K562 (cell line): ENCODE measurements around the gene AGRN. TPM values are rescaled to one million over a fixed set of nuclear protein-coding genes. Genes with fewer than 3 reads are reported as not detected.
A peak's percentile ranks its signal among the peaks of the same experiment; 100 is the strongest.

ENCODE experiments used
- ATAC-seq: fragments of 200-7000 bp; cut with Tn5 transposase; 3 replicates; pipeline ENCODE4 v1.9.1; 2020; ENCODE audit warnings: moderate library complexity
- Bru-seq: library from RNA; stranded (reverse); fragments of 400-500 nt; gene quantifications from one replicate; lab custom pipeline; 2021; lab: Mats Ljungman, UMichigan
- BruChase-seq, 2 experiments: library from RNA; stranded (reverse); fragments of 400-500 nt; gene quantifications; one replicate each; lab custom pipeline; 2021; lab: Mats Ljungman, UMichigan
- BruUV-seq: library from RNA; stranded (reverse); fragments of 400-500 nt; replicated peaks from 2 replicates; lab custom pipeline; 2021; lab: Mats Ljungman, UMichigan
- CTCF ChIA-PET: fragments of 300-600 bp; formaldehyde crosslinking; extraction: SDS; loops from one replicate; lab custom pipeline; 2021; ENCODE audit warnings: low intra/inter-chr PET ratio; lab: Yijun Ruan, JAX
- POLR2A ChIA-PET: fragments of 300-600, 350-650 bp; sonication (Branson Sonifier 250); formaldehyde crosslinking; extraction: SDS; loops from one replicate; lab custom pipeline; 2021; ENCODE audit warnings: antibody characterized with exemption, inconsistent platforms; lab: Yijun Ruan, JAX
- DNase-seq, 4 experiments: peaks; one replicate each; pipeline versions ENCODE4 v3.0.0 to v3.0.0-alpha.2; 2011 to 2018; ENCODE audit warnings: low spot score in 3 of 4, mixed read lengths in 3 of 4; ENCODE audit errors: extremely low read depth in 1 of 4
- FAIRE-seq: peaks from 2 replicates; lab custom pipeline; 2011; peaks lifted over from hg19 to GRCh38; lab: Jason Lieb, UNC
- H2AFZ ChIP-seq: 2 replicates; pipeline ENCODE4 v1.6.0; 2011; ENCODE audit warnings: low read depth, low read length, control low read depth, inconsistent platforms
- H3K27ac ChIP-seq: fragments of 200-600 bp; 3 replicates; pipeline ENCODE4 v1.8.0; 2011; ENCODE audit warnings: low read depth, mild to moderate bottlenecking, control low read depth, inconsistent platforms, low read length, moderate library complexity, mixed read lengths; ENCODE audit errors: extremely low read depth
- H3K27me3 ChIP-seq, 2 experiments: fragments of 300-600 bp in 1 of 2; 2 replicates in 1 of 2; 3 replicates in 1 of 2; pipeline versions ENCODE4 v1.6.0 to v1.8.0; 2011; ENCODE audit warnings: inconsistent platforms in 2 of 2, low read length in 2 of 2, mild to moderate bottlenecking in 1 of 2, mixed read lengths in 1 of 2, moderate library complexity in 1 of 2; ENCODE audit not compliant: control insufficient read depth in 2 of 2, insufficient read depth in 2 of 2
- H3K36me3 ChIP-seq: fragments of 300-600 bp; 3 replicates; pipeline ENCODE4 v1.8.0; 2011; ENCODE audit warnings: mild to moderate bottlenecking, low read length, inconsistent platforms; ENCODE audit not compliant: control insufficient read depth, insufficient read depth
- H3K4me1 ChIP-seq, 2 experiments: fragments of 200-600 bp in 1 of 2; replicated peaks in 1 of 2; 2 replicates in 1 of 2; 3 replicates in 1 of 2; pipeline versions ENCODE4 v1.5.1 to v1.8.0; 2011; ENCODE audit warnings: inconsistent platforms in 2 of 2, low read length in 2 of 2, mild to moderate bottlenecking in 1 of 2, mixed read lengths in 1 of 2, moderate library complexity in 1 of 2; ENCODE audit not compliant: control insufficient read depth in 2 of 2, insufficient read depth in 2 of 2
- H3K4me2 ChIP-seq: 2 replicates; pipeline ENCODE4 v1.6.1; 2011; ENCODE audit warnings: low read length, control low read depth, inconsistent platforms, mixed read lengths; ENCODE audit not compliant: insufficient read depth
- H3K4me3 ChIP-seq: fragments of 200-600 bp; sonication (generic), shearing (Covaris generic); 2 replicates; pipeline ENCODE4 v1.5.1; 2016; ENCODE audit warnings: control low read depth, inconsistent platforms
- H3K79me2 ChIP-seq: fragments of 200-600 bp; 3 replicates; pipeline ENCODE4 v1.8.0; 2011; ENCODE audit warnings: low read length, inconsistent platforms; ENCODE audit not compliant: control insufficient read depth, insufficient read depth
- H3K9ac ChIP-seq, 2 experiments: 2 replicates each; pipeline versions ENCODE4 v1.6.0 to v1.6.1; 2011; ENCODE audit warnings: low read depth in 2 of 2, low read length in 2 of 2, control low read depth in 1 of 2, inconsistent platforms in 1 of 2, mild to moderate bottlenecking in 1 of 2, mixed read lengths in 1 of 2; ENCODE audit not compliant: insufficient read depth in 1 of 2
- H3K9me1 ChIP-seq: one replicate; pipeline ENCODE4 v1.6.0; 2011; ENCODE audit warnings: inconsistent platforms, mild to moderate bottlenecking, low read length, moderate library complexity; ENCODE audit not compliant: control insufficient read depth, insufficient read depth
- H3K9me3 ChIP-seq: replicated peaks from 2 replicates; pipeline ENCODE4 v1.5.1; 2011; ENCODE audit warnings: low read depth, low read length, inconsistent platforms; ENCODE audit not compliant: control insufficient read depth, insufficient read depth
- H4K20me1 ChIP-seq: replicated peaks from 2 replicates; pipeline ENCODE4 v1.6.1; 2011; ENCODE audit warnings: low read length, inconsistent platforms, mixed read lengths; ENCODE audit not compliant: control insufficient read depth, insufficient read depth
- ATF7 ChIP-seq: fragments of 450-650 bp; IDR thresholded peaks from 2 replicates; pipeline ENCODE4 v1.7.1; 2014; ENCODE audit warnings: mild to moderate bottlenecking, moderate library complexity
- CREB1 ChIP-seq, 2 experiments: sonication (generic) in 1 of 2; formaldehyde crosslinking in 1 of 2; IDR thresholded peaks; 2 replicates each; pipeline versions ENCODE4 v1.6.1 to v1.8.0; 2012 to 2022; ENCODE audit warnings: inconsistent platforms in 1 of 2, mild to moderate bottlenecking in 1 of 2, missing genetic modification reagents in 1 of 2, moderate library complexity in 1 of 2
- GABPB1 ChIP-seq: sonication (generic); formaldehyde crosslinking; IDR thresholded peaks from 2 replicates; pipeline ENCODE4 v1.8.0; 2022; ENCODE audit warnings: mild to moderate bottlenecking, missing genetic modification reagents
- KDM2B ChIP-seq: fragments of 250-450 bp; sonication (Bioruptor Pico); IDR thresholded peaks from 2 replicates; pipeline ENCODE4 v1.8.0; 2021; ENCODE audit warnings: mild to moderate bottlenecking, moderate library complexity
- L3MBTL2 ChIP-seq: fragments of 450-650 bp; IDR thresholded peaks from 2 replicates; pipeline ENCODE4 v1.6.1; 2016; ENCODE audit warnings: mild to moderate bottlenecking, moderate library complexity
- MTA3 ChIP-seq: fragments of 450-650 bp; formaldehyde crosslinking; IDR thresholded peaks from 2 replicates; pipeline ENCODE4 v1.6.1; 2017; ENCODE audit warnings: mild to moderate bottlenecking, borderline replicate concordance
- MYC ChIP-seq, 2 experiments: fragments of 250-450 bp in 1 of 2; sonication (Bioruptor Pico) in 1 of 2; IDR thresholded peaks; 2 replicates each; pipeline versions ENCODE4 v1.5.1 to v1.6.1; 2012 to 2021; ENCODE audit warnings: low read depth in 2 of 2, borderline replicate concordance in 1 of 2, improper control_type of control experiment in 1 of 2, low read length in 1 of 2, mild to moderate bottlenecking in 1 of 2, moderate library complexity in 1 of 2
- POLR3G ChIP-seq: IDR thresholded peaks from 2 replicates; pipeline ENCODE4 v1.6.1; 2011; ENCODE audit not compliant: insufficient read length, insufficient replicate concordance; ENCODE audit errors: extremely low read depth
- RBBP5 ChIP-seq: fragments of 200-600 bp; sonication (generic); IDR thresholded peaks from 2 replicates; pipeline ENCODE4 v1.6.1; 2012; ENCODE audit warnings: borderline replicate concordance, mild to moderate bottlenecking, low read length, control low read depth, inconsistent platforms; ENCODE audit not compliant: insufficient read depth, poor library complexity, severe bottlenecking
- SAP30 ChIP-seq: fragments of 200-600 bp; sonication (generic); IDR thresholded peaks from 2 replicates; pipeline ENCODE4 v1.6.1; 2012; ENCODE audit warnings: borderline replicate concordance, low read depth, mild to moderate bottlenecking, moderate library complexity, low read length, control low read depth, inconsistent platforms; ENCODE audit not compliant: insufficient read depth, poor library complexity, severe bottlenecking
- SOX6 ChIP-seq: fragments of 450-650 bp; IDR thresholded peaks from 2 replicates; pipeline ENCODE4 v1.6.1; 2014; ENCODE audit warnings: mild to moderate bottlenecking
- TAF1 ChIP-seq: IDR thresholded peaks from 2 replicates; pipeline ENCODE4 v1.6.1; 2011; ENCODE audit warnings: mild to moderate bottlenecking, low read length, moderate library complexity; ENCODE audit not compliant: insufficient read depth, control insufficient read depth, severe bottlenecking; ENCODE audit errors: extremely low read depth
- VEZF1 ChIP-seq: fragments of 200-800 bp; sonication (Bioruptor generic); IDR thresholded peaks from 2 replicates; pipeline ENCODE4 v1.6.1; 2017; ENCODE audit warnings: missing genetic modification characterization, missing compliant biosample characterization
- ZNF217 ChIP-seq: sonication (generic); formaldehyde crosslinking; IDR thresholded peaks from 2 replicates; pipeline ENCODE4 v1.8.0; 2022; ENCODE audit warnings: mild to moderate bottlenecking, missing genetic modification reagents
- WGBS: fragments of 100-300 bp; shearing (Covaris generic); methylation state at CpG from one replicate; pipeline ENCODE4 v1.1.6; 2016; ENCODE audit warnings: low coverage, mixed read lengths; ENCODE audit not compliant: insufficient coverage; ENCODE audit errors: missing lambda C conversion rate; 5-methylcytosine and 5-hydroxymethylcytosine counted together
- in situ Hi-C: fragments of 300-500 bp; cut with MboI; formaldehyde crosslinking; loops from 4 replicates; pipeline ENCODE4 v1.15.0; 2018; ENCODE audit warnings: inconsistent platforms, mixed read lengths
- intact Hi-C: fragments of 100-400 bp; cut with micrococcal nuclease; formaldehyde crosslinking; loops from 2 replicates; pipeline ENCODE4 v1.14.2; 2022
- long read RNA-seq, 3 experiments: library from polyadenylated mRNA in 2 of 3; library from RNA in 1 of 3; unstranded in 2 of 3; stranded (forward) in 1 of 3; transcript quantifications; one replicate each; pipeline ENCODE4 v2.0.0, GENCODE V29; 2019 to 2022
- polyA minus RNA-seq, 3 experiments: library from RNA; depleted of rRNA, polyadenylated mRNA; stranded (reverse); fragments of >200 nt; gene quantifications; 2 replicates each; pipeline ENCODE4 v1.2.3, GENCODE V29; 2011
- polyA plus RNA-seq, 8 experiments: library from polyadenylated mRNA; depleted of rRNA in 4 of 8; stranded (reverse) in 5 of 8; unstranded in 3 of 8; fragments of >200 nt; fragmentation: Nextera tagmentation in 2 of 8; fragmentation: Illumina TruSeq in 1 of 8; extraction: Ambion mirVana in 2 of 8; extraction: Trizol in 1 of 8; gene quantifications; 2 replicates each; pipeline versions ENCODE4 v1.2.1 to v1.2.3, GENCODE V29; 2011 to 2014; ENCODE audit warnings: inconsistent platforms in 1 of 8, missing spikeins in 1 of 8
- total RNA-seq, 7 experiments: library from RNA; depleted of rRNA in 6 of 7; stranded (reverse); fragments of >200 nt in 6 of 7; fragmentation: Illumina TruSeq in 2 of 7; extraction: Trizol in 2 of 7; gene quantifications; 2 replicates each; pipeline versions ENCODE4 v1.2.1 to v1.2.3, GENCODE V29; 2011 to 2021; ENCODE audit warnings: low replicate concordance in 1 of 7

Gene AGRN
- total RNA-seq (2011; cell fraction: chromatin; rRNA removed; ENCODE audit: low replicate concordance), result 268 and 576 TPM in 2 replicates
- 387 and 414 TPM in 2 replicates for total RNA-seq (2011; cell fraction: nucleolus; rRNA removed)
- 326 and 377 TPM in 2 replicates for total RNA-seq (2011; cell fraction: nucleoplasm; rRNA removed)
- total RNA-seq (2014; rRNA removed) (29.5 and 37.2 TPM in 2 replicates), total RNA-seq (2014; rRNA removed; fragmentation: Illumina TruSeq; extraction: Trizol) (4.5 and 4.9 TPM in 2 replicates), total RNA-seq (2015; rRNA removed; fragmentation: Illumina TruSeq; extraction: Trizol) (12.0 and 13.2 TPM in 2 replicates), total RNA-seq (2021) (89.7 and 111 TPM in 2 replicates), polyA plus RNA-seq (2011; rRNA removed) (18.1 and 39.0 TPM in 2 replicates), polyA plus RNA-seq (2014; fragmentation: Illumina TruSeq; extraction: Trizol) (19.2 and 34.8 TPM in 2 replicates), polyA plus RNA-seq (2014; fragmentation: Nextera tagmentation; extraction: Ambion mirVana) (under 1 TPM; 0.04 to 0.06 TPM), polyA plus RNA-seq (2014; rRNA removed) (49.3 and 67.7 TPM in 2 replicates), polyA minus RNA-seq (2011; rRNA and poly(A)+ RNA removed) (12.6 and 21.4 TPM in 2 replicates), Bru-seq, nascent RNA (percentile 62 among the genes with signal in this experiment), BruChase-seq, experiment 1, labeled RNA remaining after a 2-hour chase (percentile 51 among the genes with signal in this experiment), BruChase-seq, experiment 2, labeled RNA remaining after a 6-hour chase (percentile 57 among the genes with signal in this experiment)
- 28.0 and 43.3 TPM in 2 replicates for polyA plus RNA-seq (2011; cell fraction: cytosol; rRNA removed)
- 483 and 499 TPM in 2 replicates for polyA plus RNA-seq (2011; cell fraction: nucleus; rRNA removed)
- 66.2 and 73.2 TPM in 2 replicates for polyA plus RNA-seq (2012)
- 33.4 and 47.6 TPM in 2 replicates for polyA minus RNA-seq (2011; cell fraction: cytosol; rRNA and poly(A)+ RNA removed)
- 68.5 and 80.0 TPM in 2 replicates for polyA minus RNA-seq (2011; cell fraction: nucleus; rRNA and poly(A)+ RNA removed)
- long read RNA-seq, experiment 1, transcript AGRN-203 (3 exons, 3,385 nt), result major isoform, 5 of 117 reads
- long read RNA-seq, experiment 1, partial matches to known transcripts, result 74 of 117 reads
- long read RNA-seq, experiment 1, other reads (novel, unspliced or antisense), result 38 of 117 reads
- long read RNA-seq, experiment 2, full-length matches to known transcripts, result 4 of 82 reads
- long read RNA-seq, experiment 2, partial matches to known transcripts, result 58 of 82 reads
- long read RNA-seq, experiment 2, other reads (novel, unspliced or antisense), result 20 of 82 reads
- long read RNA-seq, experiment 3, partial matches to known transcripts, result 3 of 3 reads
- long read RNA-seq, experiment 3, other reads (novel, unspliced or antisense), result 0 of 3 reads

GRCh38 chr1:1020000-1020404, at the start of gene AGRN:
AGRN (plus strand) TSS chr1:1020120; CDS start chr1:1020173, 53 bp downstream.
- CTCF ChIA-PET, result no interaction called here
- in situ Hi-C loops (no loop called here), intact Hi-C loops (loop anchor here (5.0 kb wide), 1 partner anchor 42 kb away; no protein-coding TSS in a partner anchor)
- POLR2A ChIA-PET, result interaction anchor here (1.0 to 1.5 kb wide), 3 partner anchors 12 to 21 kb away, joined by 3 to 4 read pairs (median 4); no protein-coding TSS in a partner anchor
- no TSS peak for BruUV-seq
- no peaks in the 10 kb centered on the region for H3K27me3 ChIP-seq
- peak within 1 kb of the TSS; percentile 84 for H3K27ac ChIP-seq
- ATAC-seq (peak; percentile 56), DNase-seq (peak in 1 of 4 experiments; percentile 72), FAIRE-seq (no peak)
- peaks cover 35% of the 10 kb centered on the region; the same call in 1 of the 3 replicates for H3K36me3 ChIP-seq
- peaks cover 40% of the 10 kb centered on the region for H3K79me2 ChIP-seq
- peak within 1 kb of the TSS; percentile 79 for H3K4me2 ChIP-seq
- H3K9ac ChIP-seq, result peak within 1 kb of the TSS; percentile 72 to 99
- H4K20me1 ChIP-seq, result peaks cover 13% of the 10 kb centered on the region
- no peaks in the 10 kb centered on the region for H3K9me3 ChIP-seq
- 0% methylated on average over 31 of the region's 58 CpGs for whole genome bisulfite sequencing
- H3K4me1 ChIP-seq, result peaks cover 29 to 68% of the 10 kb centered on the region in 2 experiments
- peak within 1 kb of the TSS; percentile 85 for H2AFZ ChIP-seq
- peak within 1 kb of the TSS; percentile 76 for H3K4me3 ChIP-seq
- H3K9me1 ChIP-seq, result peaks cover 12% of the 10 kb centered on the region
- 0 out of 2 replicates have a peak, but pooled peaks have one; percentile 27 for TF ChIP-seq MYC (IDR thresholded peaks at IDR 0.05; ENCODE audit: low read depth, low read length)
- TF ChIP-seq MYC (CRISPR knock-in tag; IDR thresholded peaks at IDR 0.05; ENCODE audit: borderline replicate concordance, low read depth), result no peak
- no peak; the same call in 1 of the 2 replicates for TF ChIP-seq CREB1 (IDR thresholded peaks at IDR 0.05)
- no peak for TF ChIP-seq CREB1 (CRISPR knock-in tag; IDR thresholded peaks at IDR 0.05)
- 0 out of 2 replicates have a peak, but pooled peaks have one; percentile 10 for TF ChIP-seq MTA3
- TF ChIP-seq VEZF1, result peak; percentile 47
- TF ChIP-seq L3MBTL2, result peak; percentile 34; the same call in 1 of the 2 replicates
- TF ChIP-seq POLR3G, result no peak
- TF ChIP-seq GABPB1, result no peak
- TF ChIP-seq KDM2B (CRISPR knock-in tag), result 0 out of 2 replicates have a peak, but pooled peaks have one; percentile 60
- TF ChIP-seq SOX6, result no peak
- TF ChIP-seq TAF1, result peak; percentile 21
- TF ChIP-seq ZNF217 (CRISPR knock-in tag), result no peak
- peak; percentile 68 for TF ChIP-seq RBBP5
- TF ChIP-seq ATF7, result 0 out of 2 replicates have a peak, but pooled peaks have one; percentile 13
- peak; percentile 77 for TF ChIP-seq SAP30
